GM21381 (cell line): ENCODE measurements around the gene BTBD19.
"Not testable (repeated sequence)": the region's sequence is repeated elsewhere in the genome, so short reads cannot be mapped to it uniquely, and the experiment has no call there.

Experiments used
- ATAC-seq: cut with Tn5 transposase; IDR thresholded peaks from one replicate; pipeline ENCODE4 v1.9.1; 2021; ENCODE audit warnings: mild to moderate bottlenecking, moderate library complexity; ENCODE audit not compliant: unreplicated experiment

The BTBD19 gene

GRCh38 chr1:44786841-44787426, 21.4 kb upstream of the BTBD19 start:
- ATAC-seq, result no peak

DNA sequence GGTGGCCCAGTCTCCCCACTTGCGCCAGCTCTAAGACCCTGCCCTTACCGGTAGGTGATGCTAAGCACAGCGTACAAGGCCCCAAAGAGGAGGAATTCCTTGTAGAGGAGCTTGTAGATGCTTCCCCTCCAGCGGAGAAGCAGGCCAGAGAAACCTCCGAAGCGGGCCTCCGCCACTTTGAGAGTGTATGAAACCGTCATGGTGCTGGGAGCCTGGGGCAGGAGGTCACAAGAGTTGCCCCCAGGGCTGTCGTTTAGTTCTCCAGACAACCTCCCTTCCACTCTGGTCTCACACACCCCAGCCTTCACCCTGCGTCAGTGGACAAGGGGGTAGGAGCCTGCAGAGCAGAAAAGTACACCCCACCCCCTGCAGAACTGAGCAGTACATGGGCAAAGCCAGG, 20.8 kb upstream of the BTBD19 start:
- no peak for ATAC-seq

DNA sequence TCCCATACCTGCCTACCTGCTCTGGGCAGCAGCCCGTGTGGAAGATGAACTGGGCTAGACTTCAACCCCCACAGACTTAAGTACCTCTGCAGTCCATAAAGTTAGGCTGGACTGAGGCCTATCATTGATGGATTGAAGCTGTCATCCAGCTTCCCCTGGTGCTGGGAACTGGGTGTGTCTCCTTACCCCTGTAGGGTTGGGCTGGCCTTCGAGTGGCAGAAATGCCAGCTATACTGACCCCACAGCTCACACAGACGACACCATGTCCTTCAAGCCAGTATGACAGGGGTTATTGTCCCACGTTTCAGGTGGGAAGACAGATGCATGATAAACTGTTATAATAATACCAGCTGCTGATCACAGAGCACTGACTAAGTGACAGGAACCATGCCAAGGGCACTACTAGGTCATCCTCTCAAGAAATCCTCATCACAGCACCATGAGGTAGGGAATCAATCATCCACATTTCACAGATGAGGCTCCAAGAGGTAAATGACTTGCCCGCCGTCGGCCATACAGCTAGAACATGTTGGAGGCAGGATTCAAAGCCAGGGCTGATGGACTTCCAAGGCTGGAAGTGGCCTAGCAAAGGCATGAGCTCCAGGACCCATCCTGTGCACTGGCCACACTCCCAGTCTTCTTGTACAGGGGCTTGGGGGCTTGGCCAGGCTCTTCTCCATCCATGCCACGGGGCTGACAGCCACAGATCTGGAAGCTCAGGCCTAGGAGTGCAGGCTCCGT, 20.0 kb upstream of the BTBD19 start, which contains the start of gene BEST4:
TSS of gene BEST4 (minus strand) at position 51 of the 741 bp plus-strand sequence. CDS start 465 bp downstream, outside the sequence.
- no peak for ATAC-seq

DNA sequence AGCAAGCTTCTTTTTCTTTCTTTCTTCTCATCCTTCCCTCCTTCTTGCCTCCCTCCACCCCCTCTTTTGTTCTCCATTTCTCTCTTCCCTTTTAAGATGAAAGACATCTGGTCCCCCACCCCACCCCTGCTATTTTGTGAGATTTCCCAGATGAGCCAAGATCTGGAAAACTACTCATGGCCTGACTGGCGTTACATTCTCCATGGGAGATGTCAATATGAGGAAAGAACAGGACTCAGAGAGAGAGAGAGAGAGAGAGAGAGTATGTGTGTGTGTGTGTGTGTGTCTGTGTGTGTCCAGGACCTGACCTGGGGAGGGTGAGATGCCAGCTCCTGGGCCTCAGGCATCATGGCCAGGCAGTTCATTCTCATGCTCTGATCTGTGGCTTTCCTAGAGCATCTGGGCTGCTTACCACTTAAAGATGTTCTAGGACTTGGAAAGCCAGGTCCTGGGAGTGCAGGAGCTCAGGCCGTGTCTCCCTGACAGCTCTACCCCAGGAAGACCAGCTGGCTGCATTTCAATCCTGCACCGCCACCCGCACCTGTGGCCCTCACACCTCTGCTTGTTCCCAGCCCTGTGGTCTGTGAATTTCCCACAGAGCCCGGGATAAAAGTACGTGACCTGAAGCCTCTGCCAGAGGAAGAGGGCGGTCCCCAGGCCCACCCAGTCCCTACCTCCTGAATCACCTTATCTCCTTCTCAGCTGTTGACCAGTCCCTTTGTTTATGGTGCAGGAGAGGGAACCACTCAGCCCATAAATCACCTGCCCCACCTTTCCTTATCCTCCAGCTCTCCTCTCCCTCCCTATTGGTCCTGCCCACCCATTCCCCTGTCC, 17.1 kb upstream of the BTBD19 start:
- ATAC-seq, result no peak

GRCh38 chr1:44792736-44793502, 15.4 kb upstream of the BTBD19 start:
- no peak for ATAC-seq

DNA sequence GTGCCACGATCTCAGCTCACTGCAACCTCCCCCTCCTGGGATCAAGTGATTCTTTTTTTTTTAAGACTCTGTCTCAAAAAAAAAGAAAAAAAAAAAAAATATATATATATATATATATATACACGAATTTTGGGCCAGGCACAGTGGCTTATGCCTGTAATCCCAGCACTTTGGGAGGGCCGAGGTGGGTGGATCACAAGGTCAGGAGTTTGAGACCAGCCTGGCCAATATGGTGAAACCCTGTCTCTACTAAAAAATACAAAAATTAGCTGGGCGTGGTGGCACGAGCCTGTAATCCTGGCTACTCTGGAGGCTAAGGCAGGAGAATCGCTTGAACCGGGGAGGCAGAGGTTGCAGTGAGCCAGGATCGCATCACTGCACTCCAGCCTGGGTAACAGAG, 10.4 kb upstream of the BTBD19 start:
- not testable (repeated sequence) for ATAC-seq

DNA sequence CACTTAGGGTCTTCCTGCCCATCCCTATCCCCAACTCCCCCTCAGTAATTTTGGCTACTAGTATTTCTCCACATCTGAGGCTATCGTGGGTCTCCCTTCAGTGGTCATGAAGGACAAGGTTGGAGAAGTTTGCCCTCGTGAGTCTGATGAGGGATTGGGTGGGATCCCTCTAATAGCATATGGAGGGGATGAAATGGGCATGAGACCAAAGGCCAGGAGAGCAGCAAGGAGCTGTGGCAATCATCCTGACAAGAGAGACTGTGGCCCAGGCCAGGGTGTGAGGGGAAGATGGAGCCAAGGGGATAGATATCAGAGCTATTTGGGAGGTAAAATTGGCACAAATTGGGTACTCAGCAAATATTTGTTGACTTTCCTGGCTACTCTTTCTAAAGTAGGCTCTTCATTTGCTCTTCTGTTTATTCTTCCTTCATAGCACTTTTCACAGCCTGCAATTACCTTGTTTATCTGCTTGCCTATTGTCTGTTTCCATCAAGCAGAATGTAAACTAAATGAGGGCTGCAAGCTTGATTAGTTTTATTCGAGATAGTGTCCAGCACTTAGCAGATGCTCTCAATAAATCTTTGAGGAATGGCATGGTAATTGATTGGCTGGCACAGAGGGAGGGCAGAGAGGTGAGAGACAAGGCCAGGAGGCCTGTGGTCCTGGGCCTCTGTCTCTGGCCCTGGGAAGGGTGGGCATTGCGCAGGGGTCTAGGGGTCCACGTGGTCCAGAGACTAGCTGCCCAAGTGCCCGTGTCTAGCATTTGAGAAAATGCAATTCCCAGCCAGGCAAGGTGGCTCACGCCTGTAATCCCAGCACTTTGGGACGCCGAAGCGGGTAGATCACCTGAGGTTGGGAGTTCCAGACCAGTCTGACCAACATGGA, 9.6 kb upstream of the BTBD19 start:
- no peak for ATAC-seq

DNA sequence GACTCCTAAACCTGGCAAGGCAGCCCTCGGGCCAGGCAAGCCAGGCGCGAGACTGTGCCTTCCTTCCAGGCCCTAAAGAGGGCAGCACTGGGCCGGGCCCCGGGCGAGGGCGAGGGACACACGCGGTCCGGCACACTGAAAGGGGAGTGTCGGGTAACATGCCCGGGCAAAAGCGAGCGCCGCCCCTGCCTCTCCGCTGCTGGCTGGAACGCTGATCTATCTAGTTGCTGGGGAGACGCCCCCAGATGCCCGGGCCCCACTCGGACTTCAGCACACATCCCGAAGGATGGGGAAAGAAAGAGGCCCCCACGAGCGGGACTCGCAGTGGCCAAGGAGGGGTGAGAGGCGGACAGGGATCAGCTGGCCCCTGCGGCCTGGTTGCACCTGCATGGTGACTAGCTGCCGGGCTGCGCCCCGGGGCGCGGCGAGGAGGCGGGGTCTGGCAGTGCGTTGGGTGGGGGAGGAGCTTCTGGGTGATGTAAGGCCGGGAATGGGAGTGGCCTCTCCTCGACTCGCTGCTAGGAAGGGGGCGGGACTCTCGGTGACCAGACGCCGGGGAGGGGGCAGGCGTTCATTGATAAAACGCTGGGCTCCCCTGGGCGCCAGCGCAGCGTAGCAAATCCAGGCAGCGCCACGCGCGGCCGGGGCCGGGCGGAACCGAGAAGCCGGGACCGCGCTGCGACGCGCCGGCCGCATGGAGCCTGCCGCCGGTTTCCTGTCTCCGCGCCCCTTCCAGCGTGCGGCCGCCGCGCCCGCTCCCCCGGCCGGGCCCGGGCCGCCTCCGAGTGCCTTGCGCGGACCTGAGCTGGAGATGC, 8.3 kb upstream of the BTBD19 start, which contains the start of gene PLK3:
TSS of gene PLK3 (plus strand) at position 608 of the 815 bp plus-strand sequence. CDS start at position 695, 87 bp downstream.
- ATAC-seq, result peak; percentile 79

DNA sequence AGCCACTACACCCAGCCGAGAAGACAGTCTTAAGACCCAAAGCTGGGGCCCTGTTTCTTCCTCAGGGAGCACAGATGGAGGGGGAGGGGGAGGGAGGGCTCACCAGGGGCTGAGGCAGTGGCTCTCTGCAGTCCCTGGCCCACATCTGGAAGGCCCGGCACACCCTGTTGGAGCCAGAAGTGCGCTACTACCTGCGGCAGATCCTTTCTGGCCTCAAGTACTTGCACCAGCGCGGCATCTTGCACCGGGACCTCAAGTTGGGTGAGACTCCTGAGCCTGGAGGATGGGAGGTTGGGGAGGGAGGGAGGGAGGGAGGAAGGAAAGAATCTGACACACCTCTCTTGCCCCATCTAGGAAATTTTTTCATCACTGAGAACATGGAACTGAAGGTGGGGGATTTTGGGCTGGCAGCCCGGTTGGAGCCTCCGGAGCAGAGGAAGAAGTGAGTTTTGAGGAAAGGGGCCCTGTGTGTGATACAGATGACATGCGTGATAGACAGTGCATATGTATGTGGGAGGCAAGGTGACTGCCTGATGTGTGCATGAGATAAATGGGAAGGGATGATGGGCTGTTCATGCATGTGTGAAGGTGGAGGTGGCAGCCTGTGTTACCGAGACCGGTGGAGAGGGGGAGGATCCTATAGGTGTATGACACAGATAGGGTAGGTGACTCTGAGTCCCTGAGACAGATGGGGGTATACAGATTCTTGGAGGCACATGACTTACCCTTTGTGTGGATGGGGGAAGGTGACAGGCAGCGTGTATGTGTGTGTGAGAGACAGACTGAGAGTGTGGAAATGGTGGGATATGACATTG, 6.6 kb upstream of the BTBD19 start:
- ATAC-seq, result no peak

DNA sequence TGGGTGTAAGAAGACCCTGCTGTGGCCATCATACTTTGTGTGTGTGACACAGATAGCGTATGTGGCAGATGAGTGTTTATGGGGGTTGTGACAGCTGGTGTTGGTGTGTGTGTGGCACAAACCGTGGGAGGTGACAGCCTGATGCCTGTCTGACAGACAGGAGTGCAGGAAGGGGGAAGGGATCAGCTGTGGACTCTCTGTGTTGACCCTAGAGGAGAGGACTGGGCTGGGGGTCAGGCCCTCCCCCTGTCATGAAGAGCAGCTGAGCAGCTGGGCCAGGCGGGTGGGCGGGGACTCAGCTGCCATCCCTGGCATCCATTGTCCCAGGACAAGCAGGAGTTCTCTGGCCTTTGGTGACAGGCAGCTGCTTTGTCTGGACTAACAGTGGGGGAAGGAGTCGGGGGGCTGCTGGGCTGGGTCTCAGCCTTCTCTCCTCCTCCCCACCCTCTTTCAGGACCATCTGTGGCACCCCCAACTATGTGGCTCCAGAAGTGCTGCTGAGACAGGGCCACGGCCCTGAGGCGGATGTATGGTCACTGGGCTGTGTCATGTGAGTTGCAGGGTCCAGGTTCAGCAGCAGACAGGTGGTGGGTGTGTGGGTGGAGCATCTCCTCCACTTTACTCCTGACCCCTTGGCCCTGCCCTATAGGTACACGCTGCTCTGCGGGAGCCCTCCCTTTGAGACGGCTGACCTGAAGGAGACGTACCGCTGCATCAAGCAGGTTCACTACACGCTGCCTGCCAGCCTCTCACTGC, 5.8 kb upstream of the BTBD19 start:
- ATAC-seq, result no peak

- ATAC-seq, result no peak
Observed at GRCh38 chr1:44803062-44803311, 5.3 kb upstream of the BTBD19 start.

- ATAC-seq, result no peak
Observed at GRCh38 chr1:44803312-44804095, 4.8 kb upstream of the BTBD19 start.

DNA sequence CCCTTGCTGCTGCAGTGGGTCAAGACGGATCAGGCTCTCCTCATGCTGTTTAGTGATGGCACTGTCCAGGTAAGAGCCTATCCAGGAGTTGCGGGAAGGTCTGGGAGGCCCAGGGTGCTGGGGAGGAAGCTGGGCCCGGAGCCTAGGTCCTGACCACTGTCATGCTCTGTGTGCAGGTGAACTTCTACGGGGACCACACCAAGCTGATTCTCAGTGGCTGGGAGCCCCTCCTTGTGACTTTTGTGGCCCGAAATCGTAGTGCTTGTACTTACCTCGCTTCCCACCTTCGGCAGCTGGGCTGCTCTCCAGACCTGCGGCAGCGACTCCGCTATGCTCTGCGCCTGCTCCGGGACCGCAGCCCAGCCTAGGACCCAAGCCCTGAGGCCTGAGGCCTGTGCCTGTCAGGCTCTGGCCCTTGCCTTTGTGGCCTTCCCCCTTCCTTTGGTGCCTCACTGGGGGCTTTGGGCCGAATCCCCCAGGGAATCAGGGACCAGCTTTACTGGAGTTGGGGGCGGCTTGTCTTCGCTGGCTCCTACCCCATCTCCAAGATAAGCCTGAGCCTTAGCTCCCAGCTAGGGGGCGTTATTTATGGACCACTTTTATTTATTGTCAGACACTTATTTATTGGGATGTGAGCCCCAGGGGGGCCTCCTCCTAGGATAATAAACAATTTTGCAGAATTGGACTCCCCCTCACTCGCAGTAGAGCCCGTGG, 2.9 kb upstream of the BTBD19 start:
- no peak for ATAC-seq

GRCh38 chr1:44806025-44806703, 2.2 kb upstream of the BTBD19 start:
- no peak for ATAC-seq

- no peak for ATAC-seq
Observed at GRCh38 chr1:44806704-44807363, 1.5 kb upstream of the BTBD19 start, which contains the start of gene DYNLT4. TSS of gene DYNLT4 (minus strand) at chr1:44807351. CDS start at chr1:44806668, 683 bp downstream.
